ENCODE measurements around the gene PAK4. TPM values are rescaled to one million over a fixed set of nuclear protein-coding genes. Genes with fewer than 3 reads are reported as not detected.

PAK4 gene
- polyA plus RNA-seq, 1 donor (not counting 4 experiments of a cell fraction or from before 2014, with no cell fraction given), result 11.2 TPM

GRCh38 chr19:39097721-39098120 is 27.9 kb upstream of the PAK4 start:
- H3K9ac ChIP-seq (ENCODE audit: control insufficient read depth, extremely low read depth, insufficient read depth, low read length), result no peak overlapping the region
- no peaks in the 10 kb centered on the region for H3K9me1 ChIP-seq (ENCODE audit: control insufficient read depth, extremely low read depth, insufficient read depth, low read length)
- no peak overlapping the region for H2AFZ ChIP-seq (ENCODE audit: control insufficient read depth, low read length)
- no peak for TF ChIP-seq EZH2 (IDR thresholded peaks at IDR 0.05; ENCODE audit: low read length)
- no peak for TF ChIP-seq CTCF (optimal IDR thresholded peaks at IDR 0.05 in 1 of 3, IDR thresholded peaks at IDR 0.05 in 1 of 3, conservative IDR thresholded peaks at IDR 0.05 in 1 of 3; ENCODE audit: extremely low read depth in 1 of 3, insufficient read depth in 2 of 3, low read length in 3 of 3)
- dilution Hi-C loops (cut with MboI; ENCODE audit: extremely low pct_ligation_motif_present, low sequenced_read_pairs), result no loop called here
- H3K4me2 ChIP-seq (ENCODE audit: control insufficient read depth, extremely low read depth, insufficient read depth, low read depth, low read length), result no peak overlapping the region
- H3K27ac ChIP-seq (ENCODE audit: control insufficient read depth, insufficient read depth, low read length), result no peak overlapping the region
- DNase-seq (ENCODE audit: low read depth, low spot score), result no peak
- H3K36me3 ChIP-seq (ENCODE audit: control insufficient read depth in 2 of 2, extremely low read depth in 1 of 2, insufficient read depth in 2 of 2, low read length in 2 of 2), result no peaks in the 10 kb centered on the region
- H3K4me3 ChIP-seq (ENCODE audit: control insufficient read depth in 2 of 3, extremely low read depth in 1 of 3, insufficient read depth in 2 of 3, low read depth in 1 of 3, low read length in 3 of 3), result no peak overlapping the region
- H3K27me3 ChIP-seq (ENCODE audit: control insufficient read depth, extremely low read depth, insufficient read depth, low read length), result peaks cover 7% of the 10 kb centered on the region
- peaks cover 3% of the 10 kb centered on the region for H3K4me1 ChIP-seq (ENCODE audit: control insufficient read depth, extremely low read depth, insufficient read depth, low read length)
- no peaks in the 10 kb centered on the region for H4K20me1 ChIP-seq (ENCODE audit: control insufficient read depth, extremely low read depth, insufficient read depth, low read length)
- H3K9me3 ChIP-seq (ENCODE audit: control insufficient read depth, low read depth, low read length), result no peaks in the 10 kb centered on the region
- no peaks in the 10 kb centered on the region for H3K79me2 ChIP-seq (ENCODE audit: control insufficient read depth, insufficient read depth, low read length)
- FAIRE-seq, result no peak

DNA sequence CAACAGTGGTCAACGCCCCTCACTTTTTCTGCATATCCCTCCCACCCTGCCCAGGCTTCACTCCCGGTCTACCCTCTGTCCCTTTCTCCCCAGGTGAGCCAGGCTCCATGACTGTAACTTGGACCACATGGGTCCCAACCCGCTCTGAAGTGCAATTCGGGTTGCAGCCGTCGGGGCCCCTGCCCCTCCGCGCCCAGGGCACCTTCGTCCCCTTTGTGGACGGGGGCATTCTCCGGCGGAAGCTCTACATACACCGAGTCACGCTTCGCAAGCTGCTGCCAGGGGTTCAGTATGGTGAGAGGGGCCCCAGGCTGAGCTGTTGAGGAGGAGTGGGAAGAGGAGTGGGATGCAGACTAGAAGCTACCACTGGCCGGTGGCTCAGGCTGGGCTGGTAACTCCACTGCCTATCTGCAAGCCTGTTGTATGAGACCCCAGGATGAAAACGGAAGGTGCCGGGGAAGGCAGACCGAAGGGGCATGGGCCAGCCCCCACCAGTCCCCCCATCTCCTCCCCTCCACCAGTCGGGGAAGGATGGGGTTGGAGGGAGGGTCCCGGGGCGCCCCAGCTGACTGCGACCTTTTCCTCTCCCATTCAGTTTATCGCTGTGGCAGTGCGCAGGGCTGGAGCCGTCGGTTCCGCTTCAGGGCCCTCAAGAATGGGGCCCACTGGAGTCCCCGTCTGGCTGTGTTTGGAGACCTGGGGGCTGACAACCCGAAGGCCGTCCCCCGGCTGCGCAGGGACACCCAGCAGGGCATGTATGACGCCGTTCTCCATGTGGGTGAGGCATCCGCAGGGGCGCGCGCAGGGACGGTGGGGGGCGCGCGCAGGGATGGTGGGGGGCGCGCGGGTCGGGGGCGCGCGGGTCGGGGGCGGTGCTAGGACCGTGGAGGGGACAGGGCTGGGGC is 27.0 kb upstream of the PAK4 start:
- no peak overlapping the region for H3K9ac ChIP-seq (ENCODE audit: control insufficient read depth, extremely low read depth, insufficient read depth, low read length)
- no peaks in the 10 kb centered on the region for H3K9me3 ChIP-seq (ENCODE audit: control insufficient read depth, low read depth, low read length)
- H3K4me2 ChIP-seq (ENCODE audit: control insufficient read depth, extremely low read depth, insufficient read depth, low read depth, low read length), result peak overlapping the region; percentile 32
- DNase-seq (ENCODE audit: low read depth, low spot score) (no peak), FAIRE-seq (no peak)
- H3K27ac ChIP-seq (ENCODE audit: control insufficient read depth, insufficient read depth, low read length), result no peak overlapping the region
- no peaks in the 10 kb centered on the region for H4K20me1 ChIP-seq (ENCODE audit: control insufficient read depth, extremely low read depth, insufficient read depth, low read length)
- H3K27me3 ChIP-seq (ENCODE audit: control insufficient read depth, extremely low read depth, insufficient read depth, low read length), result peaks cover 7% of the 10 kb centered on the region
- no peak overlapping the region for H2AFZ ChIP-seq (ENCODE audit: control insufficient read depth, low read length)
- dilution Hi-C loops (cut with MboI; ENCODE audit: extremely low pct_ligation_motif_present, low sequenced_read_pairs), result no loop called here
- no peak overlapping the region for H3K4me3 ChIP-seq (ENCODE audit: control insufficient read depth in 2 of 3, extremely low read depth in 1 of 3, insufficient read depth in 2 of 3, low read depth in 1 of 3, low read length in 3 of 3)
- H3K79me2 ChIP-seq (ENCODE audit: control insufficient read depth, insufficient read depth, low read length), result no peaks in the 10 kb centered on the region
- H3K4me1 ChIP-seq (ENCODE audit: control insufficient read depth, extremely low read depth, insufficient read depth, low read length), result peaks cover 3% of the 10 kb centered on the region
- no peaks in the 10 kb centered on the region for H3K9me1 ChIP-seq (ENCODE audit: control insufficient read depth, extremely low read depth, insufficient read depth, low read length)
- no peaks in the 10 kb centered on the region for H3K36me3 ChIP-seq (ENCODE audit: control insufficient read depth in 2 of 2, extremely low read depth in 1 of 2, insufficient read depth in 2 of 2, low read length in 2 of 2)
- TF ChIP-seq EZH2 (IDR thresholded peaks at IDR 0.05; ENCODE audit: low read length) (no peak), CTCF (optimal IDR thresholded peaks at IDR 0.05 in 1 of 3, IDR thresholded peaks at IDR 0.05 in 1 of 3, conservative IDR thresholded peaks at IDR 0.05 in 1 of 3; ENCODE audit: extremely low read depth in 1 of 3, insufficient read depth in 2 of 3, low read length in 3 of 3) (no peak)
